Stimulated activated CD8-positive, alpha-beta memory T cell treated with anti-CD3 and anti-CD28 coated beads, Interleukin-2, amount 100 ng/mL, for 48 hours (primary cell): ENCODE measurements around the gene SUCLA2.

Experiments used
- DNase-seq, 2 donors: peaks; one replicate each; pipeline ENCODE4 v3.0.0-alpha.2; 2020; ENCODE audit warnings: low read depth in 2 of 2

SUCLA2 gene

DNA sequence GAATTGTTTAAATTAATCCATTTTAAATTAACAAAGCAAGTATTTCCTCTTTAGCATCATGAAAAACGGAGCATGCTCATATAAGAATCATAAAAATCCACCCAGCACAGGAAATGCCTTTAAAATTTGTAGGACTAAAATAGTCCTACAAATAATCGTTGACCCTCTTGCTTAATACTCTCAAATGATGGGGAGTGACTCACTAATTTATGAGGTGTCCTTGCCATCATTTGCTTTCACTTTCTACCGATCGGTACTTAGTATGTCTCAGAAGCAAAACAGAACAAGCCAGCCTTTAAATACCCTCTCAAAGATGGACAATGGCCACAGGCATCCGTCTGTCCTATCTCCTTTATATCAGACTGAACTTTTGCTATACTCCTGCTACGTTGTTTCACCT is 97.2 kb downstream of the SUCLA2 start:
- no peak for DNase-seq

DNA sequence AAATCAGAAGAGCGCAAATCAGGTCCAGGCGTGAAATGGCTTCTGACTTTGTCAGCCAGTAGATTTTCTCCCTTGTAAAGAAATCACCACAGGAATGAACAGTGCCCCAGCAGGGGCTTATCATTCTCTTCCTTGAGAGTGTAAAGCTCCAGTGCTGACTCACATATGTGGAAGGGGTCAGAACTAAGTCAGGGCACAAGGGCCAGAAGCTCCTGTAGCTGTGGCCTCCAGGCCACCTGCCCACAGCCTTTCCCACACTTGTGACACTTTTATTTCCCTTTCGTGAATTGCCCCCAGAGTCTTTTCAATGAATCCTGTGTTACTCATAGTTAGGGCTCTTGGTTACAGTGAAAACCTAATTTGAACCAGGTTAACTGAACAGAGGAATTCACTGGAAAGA is 99.6 kb downstream of the SUCLA2 start:
- no peak for DNase-seq

DNA sequence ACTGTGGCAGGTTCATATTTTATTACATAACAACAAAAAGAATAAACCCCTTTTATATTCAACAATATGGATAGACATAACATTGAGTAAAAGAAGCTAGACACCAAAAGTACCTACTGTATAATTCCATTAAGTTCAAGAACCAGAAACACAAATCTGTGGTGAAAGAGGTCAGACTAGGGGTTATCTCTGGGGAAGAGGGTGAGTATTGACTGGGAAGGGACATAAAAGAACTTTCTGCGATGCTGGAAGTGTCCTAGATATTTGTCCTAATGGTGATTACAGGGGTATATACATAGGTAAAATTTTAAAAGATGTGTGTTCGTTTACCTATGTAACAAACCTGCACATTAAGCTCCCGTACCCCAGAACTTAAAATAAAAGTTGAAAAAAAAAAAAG is 103.0 kb downstream of the SUCLA2 start:
- DNase-seq = no peak

DNA sequence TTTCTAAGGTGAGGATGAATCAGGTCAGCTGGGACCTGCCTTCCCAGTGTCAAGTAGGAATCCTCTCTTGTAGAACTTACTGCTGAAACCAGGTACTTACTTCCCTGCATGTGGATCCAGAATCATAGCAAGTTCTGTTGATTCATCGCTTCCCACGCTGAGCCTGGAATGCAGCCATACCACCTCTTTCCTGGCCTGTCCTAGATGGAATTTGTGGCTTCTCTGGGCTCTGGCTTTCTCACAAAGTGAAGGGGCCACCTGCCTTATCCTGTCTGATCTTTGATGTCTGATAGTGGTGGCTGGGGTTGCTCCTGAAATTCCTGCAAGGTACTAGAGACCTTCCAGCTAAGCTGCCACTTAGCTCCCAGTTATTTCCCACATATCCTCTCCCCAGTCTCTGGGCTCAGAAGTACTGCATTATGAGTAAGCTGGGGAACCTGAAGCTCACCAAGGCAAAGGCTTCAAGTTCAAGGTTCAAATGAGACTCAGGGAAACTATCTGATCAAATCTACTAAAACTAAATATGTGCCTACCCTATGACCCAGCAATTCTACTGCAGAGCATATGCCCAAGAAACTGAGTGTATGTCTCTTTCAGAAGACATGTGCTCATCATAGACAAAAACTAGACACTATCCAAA is 103.5 kb downstream of the SUCLA2 start:
- DNase-seq = no peak

DNA sequence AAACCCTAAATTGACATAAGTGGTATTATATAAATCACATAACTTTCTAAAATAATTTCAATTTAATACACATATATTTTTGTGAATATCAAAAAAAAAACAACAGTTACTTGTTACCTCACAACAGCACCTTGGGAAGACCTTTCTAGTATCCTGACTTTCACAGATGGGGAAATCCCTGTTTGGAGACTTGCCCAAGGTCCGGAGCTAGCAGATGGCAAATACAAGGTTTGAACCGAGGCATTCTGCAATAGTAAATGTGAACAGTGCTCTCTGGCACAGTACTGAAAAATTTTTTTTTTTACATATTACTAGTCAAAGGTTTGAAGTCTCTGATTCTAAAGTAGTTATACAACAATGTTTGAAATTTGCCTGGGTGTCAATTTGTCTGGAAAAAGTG is 104.5 kb downstream of the SUCLA2 start:
- no peak for DNase-seq

DNA sequence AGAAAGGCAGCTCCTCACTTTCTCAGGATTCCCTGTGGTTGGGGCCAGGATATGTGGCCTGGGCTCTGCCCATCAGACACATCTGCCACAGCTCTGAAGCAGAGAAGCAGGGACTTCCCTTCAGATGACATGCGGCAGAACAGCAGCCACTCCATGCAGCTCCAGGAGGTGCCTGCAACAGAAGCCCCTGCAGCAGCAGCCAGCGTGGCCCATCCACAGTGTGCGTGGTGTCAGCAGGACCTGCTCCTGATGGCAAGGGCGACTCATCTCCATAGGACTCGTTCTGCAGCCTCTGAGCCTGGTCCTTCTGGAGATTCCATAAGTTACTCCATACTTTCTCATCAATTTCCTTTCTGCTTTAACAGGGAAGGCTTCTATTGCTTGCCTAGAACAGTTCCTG is 105.0 kb downstream of the SUCLA2 start:
- no peak for DNase-seq

DNA sequence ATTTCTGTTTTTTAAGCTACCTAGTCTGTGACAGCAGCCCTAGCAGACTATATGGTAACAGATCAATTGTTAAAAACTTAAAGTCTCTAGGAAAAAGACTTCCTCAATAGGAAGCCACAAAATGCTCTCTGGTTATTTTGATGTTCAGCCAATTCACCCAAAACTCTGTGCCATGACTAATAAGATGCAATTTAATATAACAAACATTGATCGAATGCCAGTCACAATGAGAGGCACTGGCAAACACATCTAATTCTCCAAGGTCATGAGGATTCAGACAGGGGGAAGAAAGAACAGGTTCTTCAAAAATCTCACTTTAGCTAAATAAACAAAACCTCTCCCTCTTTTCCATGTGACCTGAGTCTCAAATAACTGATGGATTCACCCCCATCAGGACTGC is 107.5 kb downstream of the SUCLA2 start:
- no peak for DNase-seq
